NCI-H1092 treated with DMSO at 0.1 percent for 48 hours (cell line): ENCODE data around the gene NRXN3.

ENCODE experiments used
- DNase-seq: peaks from one replicate; lab custom pipeline; 2025; lab: John Stamatoyannopoulos, UW

NRXN3 gene

DNA sequence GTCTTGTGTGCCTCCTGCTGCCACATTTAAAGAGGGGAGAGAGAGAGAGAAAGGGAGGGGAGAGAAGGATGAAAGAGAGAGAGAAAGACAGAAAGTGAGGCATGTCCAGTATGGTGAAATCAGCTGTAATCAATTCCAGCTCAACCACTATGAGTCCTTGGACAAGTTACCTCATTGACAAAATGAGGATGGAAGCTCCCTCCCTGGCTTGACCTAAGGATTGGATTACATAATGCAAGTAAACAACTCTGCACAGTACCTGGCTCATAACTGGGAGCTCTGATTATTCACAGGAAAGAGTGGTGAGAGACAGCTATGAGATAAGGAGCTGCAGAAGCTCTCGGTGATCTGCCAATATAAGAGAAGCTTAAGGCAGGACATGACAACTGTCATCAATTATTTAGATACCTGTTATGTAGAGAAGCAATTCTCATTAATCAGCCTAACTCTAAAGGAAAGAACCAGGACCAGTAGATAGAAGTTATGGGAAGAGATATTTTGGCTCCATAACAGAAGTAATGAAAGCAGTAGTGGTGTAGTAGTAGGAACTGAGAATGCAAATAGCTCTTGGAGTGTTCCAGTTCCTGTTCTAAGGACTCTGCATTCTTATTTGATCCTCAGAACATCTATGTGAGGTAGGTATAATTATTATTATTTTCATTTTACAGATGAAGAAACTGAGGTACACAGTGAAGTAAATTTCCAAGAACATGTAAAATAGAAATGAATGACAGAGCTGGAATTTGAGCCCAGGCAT is 1249.6 kb downstream of the NRXN3 start:
- no peak for DNase-seq

- DNase-seq = no peak
Measured at GRCh38 chr14:79420725-79421124, 1250.6 kb downstream of the NRXN3 start.

DNA sequence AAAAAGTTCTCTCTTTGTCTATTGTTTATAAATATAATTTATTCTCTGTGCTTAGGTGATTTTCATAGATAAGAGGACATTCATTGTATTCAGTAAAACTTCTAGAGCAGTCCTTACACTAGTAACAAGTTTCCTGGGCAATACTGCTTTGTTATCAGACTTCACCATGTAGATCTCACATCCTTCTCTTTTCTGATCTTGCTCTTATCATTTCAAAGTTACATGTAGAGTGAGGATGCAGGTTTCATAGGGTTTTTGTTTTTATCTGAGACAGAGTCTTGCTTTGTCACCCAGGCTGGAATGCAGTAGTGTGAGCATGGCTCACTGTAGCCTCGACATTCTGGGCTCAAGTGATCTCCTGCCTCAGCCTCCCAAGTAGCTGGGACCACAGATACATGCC is 1251.6 kb downstream of the NRXN3 start:
- DNase-seq = no peak

DNA sequence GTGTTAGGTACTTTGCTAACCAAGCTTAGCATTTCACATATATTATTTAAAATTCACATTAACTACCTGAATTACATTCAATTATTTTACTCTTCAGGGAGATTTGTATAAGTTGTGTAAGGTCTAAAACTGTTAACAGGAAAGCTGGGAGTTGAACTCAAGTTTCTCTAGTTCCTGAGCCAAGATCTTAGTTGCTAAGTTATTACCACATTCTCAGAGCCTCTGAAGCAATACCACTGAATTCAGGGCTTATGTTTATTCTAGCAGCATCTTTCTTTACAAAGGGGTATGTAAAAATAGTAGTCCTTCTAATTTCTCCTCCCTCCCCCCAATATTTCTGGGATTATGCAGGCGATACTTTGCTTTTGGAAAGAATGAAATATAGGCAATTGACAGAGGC is 1254.3 kb downstream of the NRXN3 start:
- DNase-seq = no peak

DNA sequence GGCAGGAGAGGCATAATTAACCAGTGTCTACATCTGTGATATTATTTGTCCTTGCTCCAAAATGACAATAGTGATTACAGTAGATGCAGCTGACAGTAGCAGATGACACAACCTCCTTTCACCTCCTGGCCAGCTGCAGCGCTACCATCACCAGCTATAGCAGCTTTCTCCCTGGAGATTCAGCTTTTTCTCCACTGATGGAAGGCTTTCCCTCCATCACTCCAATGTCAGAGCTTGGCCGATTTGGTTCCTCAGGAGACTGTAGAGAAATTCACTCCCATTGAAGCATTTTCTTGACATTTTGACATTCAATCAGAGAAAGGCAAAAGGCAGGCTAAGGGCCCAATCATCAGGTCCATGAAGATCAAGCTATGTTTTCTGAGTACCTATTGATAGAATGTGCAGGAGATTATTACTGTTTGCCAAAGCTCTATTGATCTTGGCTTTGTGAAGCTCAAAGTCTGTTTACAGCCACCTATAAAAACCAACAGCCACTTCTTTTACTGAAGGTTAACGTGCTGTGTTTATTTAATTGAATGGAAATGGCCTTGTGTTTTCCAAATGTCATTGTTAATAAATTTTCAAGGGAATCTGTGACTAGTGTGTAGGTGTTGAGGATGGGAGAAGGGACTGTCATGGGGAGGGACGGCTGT is 1256.1 kb downstream of the NRXN3 start:
- DNase-seq = peak; percentile 51

GRCh38 chr14:79432640-79433039 is 1262.5 kb downstream of the NRXN3 start:
- no peak for DNase-seq

- DNase-seq = no peak
Measured at GRCh38 chr14:79436335-79436734, 1266.2 kb downstream of the NRXN3 start.

DNA sequence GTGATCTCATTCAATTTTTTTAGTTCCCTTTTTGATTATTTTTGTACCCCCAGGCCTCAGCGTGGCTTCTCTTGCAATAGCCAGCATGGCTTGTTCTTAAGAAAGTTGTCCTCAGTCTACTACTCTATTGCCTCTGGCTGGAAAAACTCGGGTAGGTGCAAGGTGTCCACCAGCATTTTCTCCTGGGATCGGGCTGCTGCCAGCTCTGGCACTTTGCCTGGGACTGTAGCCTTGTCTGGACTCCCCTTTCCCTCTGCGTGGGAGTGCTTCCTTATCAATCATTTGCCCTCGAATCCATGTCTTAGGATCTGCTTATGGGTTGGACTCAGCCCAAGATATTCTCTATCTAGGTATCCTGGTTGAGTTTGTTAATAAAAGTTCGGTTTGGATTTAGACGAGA is 1267.8 kb downstream of the NRXN3 start:
- DNase-seq = no peak

- DNase-seq = no peak
Measured at GRCh38 chr14:79438696-79439342, 1268.6 kb downstream of the NRXN3 start.

GRCh38 chr14:79442786-79443185 is 1272.6 kb downstream of the NRXN3 start:
- no peak for DNase-seq

- DNase-seq = no peak
Measured at GRCh38 chr14:79443602-79444001, 1273.4 kb downstream of the NRXN3 start.

DNA sequence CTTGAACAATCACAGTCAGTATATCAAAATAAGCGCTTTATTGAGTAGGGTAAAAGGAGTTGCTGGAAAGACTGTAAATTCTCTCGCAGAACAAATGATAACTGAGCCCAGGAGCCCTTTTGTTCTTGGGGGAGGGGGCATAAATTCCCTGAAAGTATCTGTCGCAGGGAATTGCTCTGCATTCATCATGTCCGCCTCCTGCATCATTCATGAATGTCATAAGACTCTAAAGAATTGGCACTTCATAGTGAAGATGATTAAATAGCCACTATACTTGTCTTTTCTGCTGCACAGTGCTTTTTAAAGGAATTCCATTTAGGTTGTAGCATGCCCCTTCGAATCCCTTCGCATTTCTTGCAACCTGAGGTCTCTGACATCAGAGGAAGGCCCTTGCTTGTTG is 1278.8 kb downstream of the NRXN3 start:
- no peak for DNase-seq

GRCh38 chr14:79451601-79452000 is 1281.4 kb downstream of the NRXN3 start:
- DNase-seq = no peak

DNA sequence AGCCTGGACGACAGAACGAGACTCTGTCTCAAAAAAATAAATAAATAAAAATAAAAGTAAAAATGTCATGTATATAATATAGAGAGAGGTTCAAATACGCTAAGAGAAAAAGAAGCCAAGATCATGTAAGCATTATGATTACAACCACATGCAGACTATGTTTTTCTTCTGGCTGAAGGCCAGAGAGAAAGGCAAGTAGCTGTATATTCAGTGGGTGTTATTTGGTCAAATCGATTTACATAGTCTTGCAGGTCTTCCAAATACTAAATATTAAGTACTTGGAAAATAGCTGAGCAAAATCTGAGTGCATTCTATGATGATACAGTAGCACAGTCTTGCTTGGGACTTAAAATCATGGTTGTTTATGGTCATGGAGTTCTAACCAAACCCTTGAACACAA is 1283.1 kb downstream of the NRXN3 start:
- no peak for DNase-seq

GRCh38 chr14:79464468-79464867 is 1294.3 kb downstream of the NRXN3 start:
- no peak for DNase-seq

- no peak for DNase-seq
Measured at GRCh38 chr14:79465651-79466050, 1295.5 kb downstream of the NRXN3 start.

- no peak for DNase-seq
Measured at GRCh38 chr14:79466938-79467527, 1296.9 kb downstream of the NRXN3 start.

DNA sequence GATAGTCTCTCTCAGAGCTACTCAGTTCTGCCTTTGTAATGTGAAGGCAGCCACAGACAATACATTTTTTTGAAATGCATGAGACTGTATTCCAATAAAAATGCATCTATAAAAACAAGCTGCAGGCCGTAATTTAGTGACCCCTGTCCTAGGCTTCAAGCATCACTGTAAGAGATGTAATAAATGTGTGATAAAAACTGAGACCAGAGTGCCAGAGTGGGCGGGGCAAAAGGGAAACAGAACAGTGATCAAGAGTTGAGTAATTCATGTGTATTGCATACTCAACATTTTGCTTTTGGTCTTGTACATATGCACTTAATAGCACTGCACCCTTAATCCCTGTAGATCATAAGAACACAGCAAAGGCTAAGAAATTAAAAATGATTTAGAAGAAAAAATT is 1297.7 kb downstream of the NRXN3 start:
- DNase-seq = no peak

DNA sequence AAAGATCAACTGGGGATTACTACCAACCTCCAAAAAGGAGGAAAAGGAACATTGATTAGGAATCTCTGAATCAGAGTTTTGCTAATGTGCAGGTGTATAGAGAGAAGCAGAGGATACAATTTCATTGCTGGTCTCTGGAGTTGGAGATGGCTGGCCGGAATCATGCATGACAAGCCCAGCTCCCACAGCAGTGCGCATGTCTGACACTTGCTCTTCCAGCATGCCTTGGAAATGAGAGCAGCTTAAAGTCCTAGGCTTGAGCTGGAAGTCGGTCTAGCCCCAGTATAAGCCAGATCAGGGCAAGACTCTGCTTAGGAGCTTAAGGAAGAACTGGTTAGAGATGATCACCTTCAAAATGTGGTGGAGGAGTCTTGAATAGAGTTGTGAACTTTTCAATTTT is 1298.3 kb downstream of the NRXN3 start:
- DNase-seq = no peak

DNA sequence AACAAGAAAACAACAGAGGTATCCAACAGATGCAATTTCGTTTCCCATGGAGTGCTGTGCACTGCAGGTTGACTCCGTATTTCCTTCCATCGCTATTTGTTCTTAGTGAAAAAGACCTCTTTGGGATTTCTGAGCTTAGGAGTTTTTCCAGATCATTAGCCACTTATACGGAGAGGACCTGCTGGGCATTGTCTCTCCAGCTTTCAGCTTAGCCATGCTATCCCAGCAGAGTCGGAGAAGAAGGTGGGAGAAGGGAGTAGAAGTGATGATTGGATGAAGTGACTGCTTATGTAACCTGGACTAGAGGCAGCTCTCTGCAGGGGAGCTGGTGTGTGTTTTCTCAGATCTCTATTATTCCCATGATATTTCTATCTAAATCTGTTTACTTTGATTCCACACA is 1303.5 kb downstream of the NRXN3 start:
- no peak for DNase-seq

GRCh38 chr14:79475887-79476532 is 1305.8 kb downstream of the NRXN3 start:
- DNase-seq = no peak

DNA sequence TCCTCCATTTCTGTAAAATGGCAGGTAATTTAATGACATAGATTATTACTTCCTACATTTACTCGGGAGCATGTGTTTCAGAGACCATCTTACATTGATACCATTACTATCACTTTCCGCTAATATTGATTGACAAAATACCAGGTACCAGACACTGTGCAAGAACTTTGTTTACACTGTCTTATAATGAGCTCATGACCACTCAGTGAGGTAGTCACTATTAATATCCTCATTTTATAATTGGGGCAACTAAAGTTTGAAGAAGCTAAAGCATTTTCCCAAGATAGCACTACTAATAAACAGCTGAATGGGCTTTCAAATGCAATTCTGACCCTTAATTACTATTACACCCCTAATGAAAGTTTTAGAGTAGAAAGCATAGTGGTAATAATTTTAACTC is 1306.4 kb downstream of the NRXN3 start:
- no peak for DNase-seq
